Measurements from ENCODE around the gene ADGRA1.

ADGRA1 gene

DNA sequence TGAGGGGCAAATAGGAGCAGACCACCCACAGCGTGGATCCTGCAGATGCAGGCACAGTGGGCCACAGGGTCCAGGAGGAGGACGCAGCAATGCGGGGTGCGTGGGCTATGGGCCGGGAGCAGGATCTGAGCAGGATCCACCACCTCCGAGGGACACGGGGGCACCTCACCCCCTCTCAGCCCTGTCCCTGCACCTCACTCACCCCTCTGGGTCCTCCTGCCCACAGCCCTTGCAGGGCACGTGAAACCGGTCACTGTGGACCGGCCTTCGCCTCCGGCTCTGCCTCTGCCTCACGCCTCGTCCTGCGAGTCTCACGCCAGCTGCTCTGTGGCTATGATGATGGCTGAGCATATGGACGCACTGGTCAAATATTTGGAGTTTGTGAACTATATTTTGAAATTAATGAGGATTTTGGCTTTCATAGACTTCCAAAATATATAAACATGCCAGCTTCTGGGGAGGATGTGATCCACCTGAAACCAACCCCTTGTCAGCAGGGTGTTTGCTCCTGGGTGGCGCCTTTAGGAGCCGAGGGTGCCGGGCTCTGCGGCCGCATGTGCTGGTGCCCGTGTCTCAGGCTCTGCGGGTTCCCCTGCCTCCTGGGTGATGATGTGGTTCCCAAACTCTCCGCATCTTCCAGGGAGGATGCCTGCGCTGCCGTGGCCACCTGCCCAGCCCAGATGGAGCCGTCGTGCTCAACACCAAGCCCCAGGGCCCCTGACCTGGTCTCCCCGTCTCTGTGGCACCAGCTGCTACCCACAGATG, 11.3 kb upstream of the ADGRA1 start:
- FAIRE-seq: no peak

DNA sequence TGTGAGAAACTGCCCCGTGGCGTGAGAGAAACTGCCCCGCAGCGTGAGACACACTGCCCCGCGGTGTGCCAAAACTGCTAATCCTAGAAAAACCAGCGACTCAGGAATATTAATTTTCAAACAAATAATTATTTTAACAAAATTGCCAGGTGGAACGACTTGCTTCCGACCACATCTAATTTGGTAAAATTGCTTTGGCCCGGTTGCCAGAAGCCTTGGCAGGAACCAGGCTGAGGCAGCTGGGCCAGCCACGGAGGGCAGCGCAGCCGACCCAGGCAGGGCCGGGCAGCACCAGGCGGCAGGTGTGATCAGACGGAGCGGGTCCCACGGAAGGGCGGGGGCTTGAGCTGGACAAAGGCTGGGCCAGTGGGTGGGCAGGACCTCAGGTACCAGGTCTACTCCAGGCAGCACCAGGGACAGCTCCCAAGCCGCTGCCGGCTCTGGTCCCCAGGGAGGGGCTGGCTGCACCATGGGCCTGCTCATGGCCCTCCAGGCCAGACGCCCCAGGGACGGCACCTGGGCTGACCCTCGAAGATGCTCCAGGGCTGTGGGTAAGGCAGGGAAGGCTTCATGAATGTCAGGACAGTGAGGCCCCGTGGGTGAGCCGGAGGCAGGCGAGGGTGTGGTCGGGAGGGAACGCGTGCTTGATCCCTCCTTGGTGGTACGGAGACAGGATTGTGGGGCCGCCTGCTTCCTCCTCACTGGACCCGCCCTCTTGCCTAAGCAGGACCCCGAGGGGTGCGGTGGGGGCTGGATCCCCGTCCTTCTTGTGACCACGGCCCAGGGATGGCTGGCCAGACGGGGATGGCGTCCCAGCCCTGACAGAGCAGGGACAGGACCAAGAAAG, 7.7 kb upstream of the ADGRA1 start:
- no peak for FAIRE-seq

GRCh38 chr10:133080683-133081040, 7.1 kb upstream of the ADGRA1 start:
- FAIRE-seq: no peak

DNA sequence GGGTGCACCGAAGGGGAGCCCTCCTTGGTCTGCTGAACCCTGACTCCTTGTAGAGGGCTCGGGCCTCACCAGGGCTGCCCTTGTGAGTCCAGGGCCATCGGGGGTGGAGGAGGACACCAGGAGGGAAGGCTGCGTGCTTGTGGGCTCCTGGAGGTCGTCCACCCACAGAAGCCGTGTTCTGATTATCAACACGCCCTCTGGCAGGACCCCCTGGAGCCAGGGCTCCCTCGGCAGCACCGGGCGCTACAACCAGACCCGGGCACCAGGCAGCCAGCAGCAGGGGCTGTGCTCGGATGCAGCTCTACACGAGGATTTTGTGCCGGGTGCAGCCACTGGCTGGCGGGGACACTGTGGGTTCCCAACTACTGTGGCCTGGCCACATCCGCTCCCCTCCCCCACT, 6.1 kb upstream of the ADGRA1 start:
- FAIRE-seq: no peak

GRCh38 chr10:133082685-133083421, 4.9 kb upstream of the ADGRA1 start:
- FAIRE-seq: no peak

DNA sequence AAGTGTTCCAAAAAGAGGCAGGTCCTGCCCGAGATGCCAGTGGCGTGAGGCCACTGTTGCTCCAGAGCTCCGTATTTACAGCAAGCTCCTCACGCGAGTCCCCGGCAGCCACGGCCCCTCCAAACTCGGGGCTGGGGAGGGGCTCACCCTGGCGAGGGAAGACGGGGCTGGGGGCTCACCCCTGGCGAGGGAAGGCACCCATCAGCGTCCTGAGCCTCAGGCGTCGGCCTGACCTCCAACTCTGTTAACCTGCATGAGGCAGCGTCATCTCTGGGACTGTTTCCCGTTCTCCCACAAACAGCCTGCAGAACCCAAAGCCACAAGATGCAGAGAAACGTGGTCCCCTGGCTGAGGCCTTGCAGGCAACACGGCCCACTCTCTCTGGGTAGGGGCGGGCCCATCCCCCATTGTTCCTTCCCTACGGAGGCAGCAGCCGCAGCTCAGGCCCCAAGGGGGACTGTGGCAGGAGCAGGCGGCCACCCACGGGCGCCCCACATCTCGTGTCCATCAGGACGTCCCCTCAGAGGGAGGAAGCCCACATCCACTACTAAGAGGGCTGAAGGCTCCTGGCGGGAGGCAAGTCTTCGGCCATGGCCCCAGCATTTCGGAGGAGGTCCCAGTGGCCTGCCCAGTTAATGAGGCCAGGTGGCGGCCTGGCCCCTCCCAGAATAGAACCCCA, 4.2 kb upstream of the ADGRA1 start:
- FAIRE-seq: no peak

GRCh38 chr10:133084491-133084890, 3.2 kb upstream of the ADGRA1 start:
- no peak for FAIRE-seq

DNA sequence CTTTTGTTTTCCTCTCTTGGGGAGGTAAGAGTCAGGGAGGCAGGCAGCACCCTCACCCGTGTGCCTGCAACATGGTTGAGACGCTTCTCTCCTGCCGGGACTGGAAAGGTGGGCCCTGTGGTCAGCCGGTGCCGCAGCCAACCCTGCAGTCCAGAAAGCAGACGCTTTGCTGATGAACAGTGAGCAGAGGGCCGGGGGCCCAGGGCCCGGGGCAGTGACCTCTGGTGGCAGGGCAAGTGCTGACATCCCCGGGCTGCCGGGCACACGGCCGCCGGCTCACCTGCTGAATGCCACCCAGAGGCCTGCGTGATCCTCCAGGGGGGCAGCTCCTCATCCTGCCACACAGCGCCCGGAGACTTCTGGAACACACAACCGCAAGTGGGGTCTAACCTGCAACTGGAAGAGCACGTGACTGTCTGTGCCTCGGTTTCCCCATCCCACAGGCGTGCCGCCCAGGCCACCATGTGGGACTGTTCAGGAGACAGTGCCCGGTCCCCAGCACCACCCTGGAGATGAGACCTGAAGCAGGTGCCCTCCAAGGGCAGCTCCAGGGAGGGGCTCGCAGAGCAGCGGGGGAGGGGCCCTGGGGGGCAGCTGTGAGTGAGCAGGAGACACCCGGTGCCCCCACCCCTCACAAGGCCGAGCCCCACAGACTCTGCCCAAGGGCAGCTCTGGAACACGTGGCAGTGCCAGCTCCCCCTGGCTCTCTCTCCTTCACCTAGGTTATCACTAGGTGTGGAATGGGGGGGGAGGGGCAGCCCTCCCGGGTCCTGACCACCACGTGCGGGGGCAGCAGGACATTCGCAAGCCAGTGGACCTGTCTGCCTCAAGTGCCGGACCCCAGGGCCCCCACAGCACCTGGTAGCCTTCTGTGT, 2.2 kb upstream of the ADGRA1 start:
- no peak for FAIRE-seq

GRCh38 chr10:133086247-133086646, 1.5 kb upstream of the ADGRA1 start:
- FAIRE-seq: no peak

GRCh38 chr10:133087045-133087678, 562 bp upstream of the ADGRA1 start:
- FAIRE-seq: no peak

GRCh38 chr10:133088179-133088955, 643 bp downstream of the ADGRA1 start:
- FAIRE-seq: no peak

DNA sequence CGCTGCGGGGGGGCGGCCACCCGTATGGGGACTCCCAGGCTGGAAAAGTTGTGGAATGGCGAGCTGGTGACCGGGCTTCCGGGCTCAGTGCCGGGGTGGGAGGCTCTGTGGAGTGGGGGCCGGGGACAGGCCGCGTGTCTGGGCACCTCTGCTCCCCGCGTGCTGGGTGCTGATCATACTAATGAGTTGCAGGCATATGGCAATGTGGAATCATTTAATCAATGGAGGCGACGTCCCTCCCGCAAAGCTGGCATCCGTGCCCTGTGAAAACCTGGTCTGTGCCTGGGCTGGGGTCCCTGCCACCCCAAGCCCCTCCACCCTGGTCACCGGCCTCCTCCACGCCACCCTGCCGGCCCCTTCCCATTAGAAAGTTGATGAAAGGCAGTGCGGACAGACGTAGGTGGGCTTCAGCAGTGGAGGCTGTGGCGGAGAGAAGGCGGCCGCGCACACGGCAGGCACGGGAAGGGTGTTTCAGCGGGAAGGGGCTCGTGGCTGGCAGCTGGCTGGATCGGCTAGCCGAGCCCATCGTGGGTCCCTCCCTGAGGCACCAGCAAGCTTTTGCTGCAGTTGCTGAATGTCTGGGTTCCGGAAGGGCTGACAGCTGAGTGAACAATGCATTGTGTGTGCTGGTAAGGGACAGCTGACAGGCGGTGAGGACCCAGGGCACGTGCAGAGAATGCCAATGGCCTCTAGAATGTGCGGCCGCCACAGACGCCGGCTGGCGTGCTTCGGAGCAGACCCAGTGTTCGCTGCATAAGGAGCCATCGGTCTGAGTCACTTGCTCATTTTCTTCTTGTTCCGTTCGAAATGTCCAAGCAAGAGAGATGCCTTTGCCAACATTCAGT, 1.5 kb downstream of the ADGRA1 start:
- FAIRE-seq: no peak

DNA sequence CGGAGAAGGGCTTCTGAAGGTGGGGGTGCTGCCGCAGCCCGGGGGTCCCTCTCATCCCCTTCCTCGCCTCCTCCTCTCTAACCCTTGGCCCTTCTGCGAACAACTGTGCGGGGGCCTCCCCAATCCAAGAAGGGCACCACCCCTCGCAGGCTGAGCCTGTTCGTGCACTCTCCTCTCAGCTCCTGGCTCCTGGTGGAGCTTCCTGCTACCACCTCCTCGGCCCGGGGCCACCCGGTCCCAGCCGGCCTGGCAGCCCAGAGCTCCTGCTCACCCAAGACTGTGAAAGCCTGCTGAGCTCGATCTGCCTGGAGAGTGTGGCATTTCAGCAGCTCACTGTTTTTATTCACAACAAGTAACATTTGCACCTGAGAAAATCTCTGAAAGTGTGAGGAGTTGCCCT, 2.4 kb downstream of the ADGRA1 start:
- no peak for FAIRE-seq

- FAIRE-seq: no peak
Measured at GRCh38 chr10:133090654-133091053, 2.9 kb downstream of the ADGRA1 start.

DNA sequence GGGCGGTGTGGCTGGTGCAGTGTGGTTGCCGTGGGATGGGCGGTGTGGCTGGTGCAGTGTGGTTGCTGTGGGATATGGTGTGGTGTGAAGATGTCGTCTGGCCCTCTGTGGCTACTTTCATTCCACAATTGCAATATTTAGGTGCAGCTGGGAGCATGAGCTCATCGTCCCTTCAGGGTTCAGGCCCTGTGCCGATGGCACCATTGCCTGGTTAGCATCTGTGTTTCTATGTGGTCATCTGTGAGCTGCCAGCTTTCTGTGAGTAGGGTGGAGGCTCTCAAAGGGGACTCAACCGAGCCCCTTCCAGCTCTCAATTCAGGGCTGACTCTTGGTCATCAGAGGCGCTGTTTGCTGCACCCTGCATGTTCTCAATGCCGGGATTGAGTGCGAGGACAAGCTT, 3.6 kb downstream of the ADGRA1 start:
- no peak for FAIRE-seq

GRCh38 chr10:133093291-133093690, 5.6 kb downstream of the ADGRA1 start:
- FAIRE-seq: no peak

GRCh38 chr10:133094286-133094685, 6.6 kb downstream of the ADGRA1 start:
- FAIRE-seq: no peak

GRCh38 chr10:133094866-133095265, 7.1 kb downstream of the ADGRA1 start:
- no peak for FAIRE-seq

GRCh38 chr10:133095586-133095985, 7.9 kb downstream of the ADGRA1 start:
- FAIRE-seq: no peak

Measured in TTC549 (cell line).